HG03060 (cell line): Measurements from ENCODE around the gene C1S.

Experiments
- ATAC-seq: cut with Tn5 transposase; IDR thresholded peaks from one replicate; pipeline ENCODE4 v1.9.1; 2021; ENCODE audit warnings: low read depth, moderate number of reproducible peaks; ENCODE audit not compliant: unreplicated experiment

C1S gene

GRCh38 chr12:7073946-7074345, 13.4 kb downstream of the C1S start:
- no peak for ATAC-seq

GRCh38 chr12:7075518-7075917, 15.0 kb downstream of the C1S start:
- ATAC-seq, result no peak

- ATAC-seq, result no peak
Measured at GRCh38 chr12:7075939-7076338, 15.4 kb downstream of the C1S start.

GRCh38 chr12:7076493-7076892, 16.0 kb downstream of the C1S start:
- no peak for ATAC-seq

- ATAC-seq, result no peak
Measured at GRCh38 chr12:7078163-7078562, 17.6 kb downstream of the C1S start.

GRCh38 chr12:7079826-7080125, 19.3 kb downstream of the C1S start:
- no peak for ATAC-seq

- ATAC-seq, result no peak
Measured at GRCh38 chr12:7081037-7081436, 20.5 kb downstream of the C1S start.

- no peak for ATAC-seq
Measured at GRCh38 chr12:7083125-7083524, 22.6 kb downstream of the C1S start.

- ATAC-seq, result no peak
Measured at GRCh38 chr12:7089196-7089871, 28.8 kb downstream of the C1S start.

- ATAC-seq, result no peak
Measured at GRCh38 chr12:7090222-7090998, 29.9 kb downstream of the C1S start.

GRCh38 chr12:7091171-7091570, 30.7 kb downstream of the C1S start:
- no peak for ATAC-seq

GRCh38 chr12:7091660-7092228, 31.2 kb downstream of the C1S start:
- ATAC-seq, result no peak

- ATAC-seq, result no peak
Measured at GRCh38 chr12:7092229-7092985, 31.9 kb downstream of the C1S start, which contains the start of gene C1R. Gene C1R, minus strand, starts transcription at chr12:7092445. Its CDS starts 57 bp downstream, at chr12:7092388.

GRCh38 chr12:7092986-7093460, 32.5 kb downstream of the C1S start:
- no peak for ATAC-seq

GRCh38 chr12:7093486-7093885, 33.0 kb downstream of the C1S start:
- no peak for ATAC-seq

GRCh38 chr12:7093892-7094291, 33.4 kb downstream of the C1S start:
- no peak for ATAC-seq

- ATAC-seq, result no peak
Measured at GRCh38 chr12:7096006-7096932, 35.8 kb downstream of the C1S start.

- no peak for ATAC-seq
Measured at GRCh38 chr12:7096979-7097378, 36.5 kb downstream of the C1S start.

GRCh38 chr12:7099290-7099996, 38.9 kb downstream of the C1S start:
- ATAC-seq, result no peak
